ENCODE data around the gene EPB41L2.

The EPB41L2 gene

GRCh38 chr6:130964289-130964688 is 98.8 kb downstream of the EPB41L2 start:
- DNase-seq (ENCODE audit: low read depth), result no peak
- H3K4me3 ChIP-seq (ENCODE audit: control insufficient read depth, low read depth, low read length), result no peak overlapping the region
- TF ChIP-seq, protein P1, sequence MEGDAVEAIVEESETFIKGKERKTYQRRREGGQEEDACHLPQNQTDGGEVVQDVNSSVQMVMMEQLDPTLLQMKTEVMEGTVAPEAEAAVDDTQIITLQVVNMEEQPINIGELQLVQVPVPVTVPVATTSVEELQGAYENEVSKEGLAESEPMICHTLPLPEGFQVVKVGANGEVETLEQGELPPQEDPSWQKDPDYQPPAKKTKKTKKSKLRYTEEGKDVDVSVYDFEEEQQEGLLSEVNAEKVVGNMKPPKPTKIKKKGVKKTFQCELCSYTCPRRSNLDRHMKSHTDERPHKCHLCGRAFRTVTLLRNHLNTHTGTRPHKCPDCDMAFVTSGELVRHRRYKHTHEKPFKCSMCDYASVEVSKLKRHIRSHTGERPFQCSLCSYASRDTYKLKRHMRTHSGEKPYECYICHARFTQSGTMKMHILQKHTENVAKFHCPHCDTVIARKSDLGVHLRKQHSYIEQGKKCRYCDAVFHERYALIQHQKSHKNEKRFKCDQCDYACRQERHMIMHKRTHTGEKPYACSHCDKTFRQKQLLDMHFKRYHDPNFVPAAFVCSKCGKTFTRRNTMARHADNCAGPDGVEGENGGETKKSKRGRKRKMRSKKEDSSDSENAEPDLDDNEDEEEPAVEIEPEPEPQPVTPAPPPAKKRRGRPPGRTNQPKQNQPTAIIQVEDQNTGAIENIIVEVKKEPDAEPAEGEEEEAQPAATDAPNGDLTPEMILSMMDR (conservative IDR thresholded peaks at IDR 0.05; ENCODE audit: control insufficient read depth, insufficient read depth, low read depth, low read length), result no peak

- TF ChIP-seq, protein P1 (conservative IDR thresholded peaks at IDR 0.05; ENCODE audit: control insufficient read depth, insufficient read depth, low read depth, low read length), result no peak
- no peak overlapping the region for H3K4me3 ChIP-seq (ENCODE audit: control insufficient read depth, low read depth, low read length)
- no peak for DNase-seq (ENCODE audit: low read depth)
Observed at GRCh38 chr6:130962966-130963365, 100.1 kb downstream of the EPB41L2 start.

GRCh38 chr6:130961148-130961547 is 101.9 kb downstream of the EPB41L2 start:
- H3K4me3 ChIP-seq (ENCODE audit: control insufficient read depth, low read depth, low read length), result no peak overlapping the region
- DNase-seq (ENCODE audit: low read depth), result no peak
- TF ChIP-seq, protein P1 (conservative IDR thresholded peaks at IDR 0.05; ENCODE audit: control insufficient read depth, insufficient read depth, low read depth, low read length), result no peak

DNA sequence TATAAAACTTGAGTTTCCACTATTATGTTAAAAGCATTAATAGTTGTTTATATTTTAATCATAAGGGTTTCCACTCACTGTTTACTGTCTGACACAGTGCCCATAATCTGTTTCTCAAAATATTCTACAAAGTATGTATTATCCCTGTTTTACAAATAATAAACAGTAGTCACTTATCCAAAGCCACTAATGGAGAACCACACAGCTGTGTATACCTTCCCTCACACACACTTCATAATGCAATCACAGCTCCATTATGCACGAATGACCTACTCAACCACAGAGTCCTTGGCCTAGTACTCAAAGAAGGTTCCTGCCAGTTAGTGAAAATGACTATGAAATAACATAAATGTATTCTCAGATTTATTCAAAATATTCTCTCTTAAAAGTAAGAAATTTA is 103.1 kb downstream of the EPB41L2 start:
- no peak overlapping the region for H3K4me3 ChIP-seq (ENCODE audit: control insufficient read depth, low read depth, low read length)
- no peak for DNase-seq (ENCODE audit: low read depth)
- TF ChIP-seq, protein P1 (conservative IDR thresholded peaks at IDR 0.05; ENCODE audit: control insufficient read depth, insufficient read depth, low read depth, low read length), result no peak

GRCh38 chr6:130958468-130958867 is 104.6 kb downstream of the EPB41L2 start:
- no peak for DNase-seq (ENCODE audit: low read depth)
- TF ChIP-seq, protein P1 (conservative IDR thresholded peaks at IDR 0.05; ENCODE audit: control insufficient read depth, insufficient read depth, low read depth, low read length), result no peak
- no peak overlapping the region for H3K4me3 ChIP-seq (ENCODE audit: control insufficient read depth, low read depth, low read length)

- TF ChIP-seq, protein P1 (conservative IDR thresholded peaks at IDR 0.05; ENCODE audit: control insufficient read depth, insufficient read depth, low read depth, low read length), result no peak
- no peak for DNase-seq (ENCODE audit: low read depth)
- H3K4me3 ChIP-seq (ENCODE audit: control insufficient read depth, low read depth, low read length), result no peak overlapping the region
Observed at GRCh38 chr6:130955755-130956154, 107.3 kb downstream of the EPB41L2 start.

- TF ChIP-seq, protein P1 (conservative IDR thresholded peaks at IDR 0.05; ENCODE audit: control insufficient read depth, insufficient read depth, low read depth, low read length), result no peak
- H3K4me3 ChIP-seq (ENCODE audit: control insufficient read depth, low read depth, low read length), result no peak overlapping the region
- DNase-seq (ENCODE audit: low read depth), result no peak
Observed at GRCh38 chr6:130949553-130949952, 113.5 kb downstream of the EPB41L2 start.

All from fibroblast of mammary gland (primary cell).